ENCODE measurements around the gene CACNA1C.

CACNA1C gene

GRCh38 chr12:2190085-2190484 is 137.3 kb downstream of the CACNA1C start:
- in situ Hi-C loops (cut with MboI; ENCODE audit: low sequenced_read_pairs) = no loop called here

GRCh38 chr12:2190896-2191533 is 138.2 kb downstream of the CACNA1C start:
- in situ Hi-C loops (cut with MboI; ENCODE audit: low sequenced_read_pairs) = no loop called here

GRCh38 chr12:2191534-2192153 is 138.9 kb downstream of the CACNA1C start:
- in situ Hi-C loops (cut with MboI; ENCODE audit: low sequenced_read_pairs) = no loop called here

GRCh38 chr12:2192231-2192630 is 139.4 kb downstream of the CACNA1C start:
- in situ Hi-C loops (cut with MboI; ENCODE audit: low sequenced_read_pairs) = no loop called here

- in situ Hi-C loops (cut with MboI; ENCODE audit: low sequenced_read_pairs) = no loop called here
Measured at GRCh38 chr12:2194060-2194459, 141.3 kb downstream of the CACNA1C start.

- in situ Hi-C loops (cut with MboI; ENCODE audit: low sequenced_read_pairs) = no loop called here
Measured at GRCh38 chr12:2194571-2194970, 141.8 kb downstream of the CACNA1C start.

- in situ Hi-C loops (cut with MboI; ENCODE audit: low sequenced_read_pairs) = no loop called here
Measured at GRCh38 chr12:2195085-2195484, 142.3 kb downstream of the CACNA1C start.

GRCh38 chr12:2198005-2198501 is 145.3 kb downstream of the CACNA1C start:
- in situ Hi-C loops (cut with MboI; ENCODE audit: low sequenced_read_pairs) = no loop called here

- in situ Hi-C loops (cut with MboI; ENCODE audit: low sequenced_read_pairs) = no loop called here
Measured at GRCh38 chr12:2198542-2198941, 145.8 kb downstream of the CACNA1C start.

- in situ Hi-C loops (cut with MboI; ENCODE audit: low sequenced_read_pairs) = no loop called here
Measured at GRCh38 chr12:2205996-2206395, 153.2 kb downstream of the CACNA1C start.

GRCh38 chr12:2208837-2209635 is 156.2 kb downstream of the CACNA1C start:
- in situ Hi-C loops (cut with MboI; ENCODE audit: low sequenced_read_pairs) = no loop called here

- in situ Hi-C loops (cut with MboI; ENCODE audit: low sequenced_read_pairs) = no loop called here
Measured at GRCh38 chr12:2211119-2211518, 158.3 kb downstream of the CACNA1C start.

GRCh38 chr12:2212537-2212936 is 159.8 kb downstream of the CACNA1C start:
- in situ Hi-C loops (cut with MboI; ENCODE audit: low sequenced_read_pairs) = no loop called here

GRCh38 chr12:2212971-2213869 is 160.4 kb downstream of the CACNA1C start:
- in situ Hi-C loops (cut with MboI; ENCODE audit: low sequenced_read_pairs) = no loop called here

- in situ Hi-C loops (cut with MboI; ENCODE audit: low sequenced_read_pairs) = no loop called here
Measured at GRCh38 chr12:2214411-2214810, 161.6 kb downstream of the CACNA1C start.

GRCh38 chr12:2215709-2216560 is 163.1 kb downstream of the CACNA1C start:
- in situ Hi-C loops (cut with MboI; ENCODE audit: low sequenced_read_pairs) = no loop called here

- in situ Hi-C loops (cut with MboI; ENCODE audit: low sequenced_read_pairs) = no loop called here
Measured at GRCh38 chr12:2218706-2219105, 165.9 kb downstream of the CACNA1C start.

GRCh38 chr12:2221030-2221621 is 168.3 kb downstream of the CACNA1C start:
- in situ Hi-C loops (cut with MboI; ENCODE audit: low sequenced_read_pairs) = no loop called here

- in situ Hi-C loops (cut with MboI; ENCODE audit: low sequenced_read_pairs) = no loop called here
Measured at GRCh38 chr12:2222691-2223090, 169.9 kb downstream of the CACNA1C start.

Data from HL-60/S4 treated with retinoic acid at 250 ng/mL for 4 days and 3 days (cell line).